Measurements from ENCODE around the gene AP1M1.
"Not testable (repeated sequence)": the region's sequence is repeated elsewhere in the genome, so short reads cannot be mapped to it uniquely, and the experiment has no call there.

DNA sequence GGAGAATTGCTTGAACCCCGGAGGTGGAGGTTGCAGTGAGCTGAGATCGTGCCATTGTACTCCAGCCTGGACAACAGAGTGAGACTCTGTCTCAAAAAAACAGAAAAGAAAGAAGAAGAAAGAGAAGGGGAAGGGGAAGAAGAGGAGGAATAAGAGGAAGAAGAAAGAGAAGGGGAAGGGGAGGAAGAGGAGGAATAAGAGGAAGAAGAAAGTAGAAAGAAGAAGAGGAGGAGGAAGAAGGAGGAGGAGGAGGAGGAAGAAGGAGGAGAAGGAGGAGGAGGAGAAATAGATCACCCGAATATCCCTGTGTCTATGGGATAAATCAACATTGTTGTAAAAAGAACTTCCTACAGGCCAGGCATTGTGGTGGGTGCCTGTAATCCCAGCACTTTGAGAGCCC, 87.4 kb downstream of the AP1M1 start:
- TF ChIP-seq, protein P1, sequence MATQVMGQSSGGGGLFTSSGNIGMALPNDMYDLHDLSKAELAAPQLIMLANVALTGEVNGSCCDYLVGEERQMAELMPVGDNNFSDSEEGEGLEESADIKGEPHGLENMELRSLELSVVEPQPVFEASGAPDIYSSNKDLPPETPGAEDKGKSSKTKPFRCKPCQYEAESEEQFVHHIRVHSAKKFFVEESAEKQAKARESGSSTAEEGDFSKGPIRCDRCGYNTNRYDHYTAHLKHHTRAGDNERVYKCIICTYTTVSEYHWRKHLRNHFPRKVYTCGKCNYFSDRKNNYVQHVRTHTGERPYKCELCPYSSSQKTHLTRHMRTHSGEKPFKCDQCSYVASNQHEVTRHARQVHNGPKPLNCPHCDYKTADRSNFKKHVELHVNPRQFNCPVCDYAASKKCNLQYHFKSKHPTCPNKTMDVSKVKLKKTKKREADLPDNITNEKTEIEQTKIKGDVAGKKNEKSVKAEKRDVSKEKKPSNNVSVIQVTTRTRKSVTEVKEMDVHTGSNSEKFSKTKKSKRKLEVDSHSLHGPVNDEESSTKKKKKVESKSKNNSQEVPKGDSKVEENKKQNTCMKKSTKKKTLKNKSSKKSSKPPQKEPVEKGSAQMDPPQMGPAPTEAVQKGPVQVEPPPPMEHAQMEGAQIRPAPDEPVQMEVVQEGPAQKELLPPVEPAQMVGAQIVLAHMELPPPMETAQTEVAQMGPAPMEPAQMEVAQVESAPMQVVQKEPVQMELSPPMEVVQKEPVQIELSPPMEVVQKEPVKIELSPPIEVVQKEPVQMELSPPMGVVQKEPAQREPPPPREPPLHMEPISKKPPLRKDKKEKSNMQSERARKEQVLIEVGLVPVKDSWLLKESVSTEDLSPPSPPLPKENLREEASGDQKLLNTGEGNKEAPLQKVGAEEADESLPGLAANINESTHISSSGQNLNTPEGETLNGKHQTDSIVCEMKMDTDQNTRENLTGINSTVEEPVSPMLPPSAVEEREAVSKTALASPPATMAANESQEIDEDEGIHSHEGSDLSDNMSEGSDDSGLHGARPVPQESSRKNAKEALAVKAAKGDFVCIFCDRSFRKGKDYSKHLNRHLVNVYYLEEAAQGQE (IDR thresholded peaks at IDR 0.05; ENCODE audit: insufficient replicate concordance, low read depth) = not testable (repeated sequence)
- TF ChIP-seq, protein P2, sequence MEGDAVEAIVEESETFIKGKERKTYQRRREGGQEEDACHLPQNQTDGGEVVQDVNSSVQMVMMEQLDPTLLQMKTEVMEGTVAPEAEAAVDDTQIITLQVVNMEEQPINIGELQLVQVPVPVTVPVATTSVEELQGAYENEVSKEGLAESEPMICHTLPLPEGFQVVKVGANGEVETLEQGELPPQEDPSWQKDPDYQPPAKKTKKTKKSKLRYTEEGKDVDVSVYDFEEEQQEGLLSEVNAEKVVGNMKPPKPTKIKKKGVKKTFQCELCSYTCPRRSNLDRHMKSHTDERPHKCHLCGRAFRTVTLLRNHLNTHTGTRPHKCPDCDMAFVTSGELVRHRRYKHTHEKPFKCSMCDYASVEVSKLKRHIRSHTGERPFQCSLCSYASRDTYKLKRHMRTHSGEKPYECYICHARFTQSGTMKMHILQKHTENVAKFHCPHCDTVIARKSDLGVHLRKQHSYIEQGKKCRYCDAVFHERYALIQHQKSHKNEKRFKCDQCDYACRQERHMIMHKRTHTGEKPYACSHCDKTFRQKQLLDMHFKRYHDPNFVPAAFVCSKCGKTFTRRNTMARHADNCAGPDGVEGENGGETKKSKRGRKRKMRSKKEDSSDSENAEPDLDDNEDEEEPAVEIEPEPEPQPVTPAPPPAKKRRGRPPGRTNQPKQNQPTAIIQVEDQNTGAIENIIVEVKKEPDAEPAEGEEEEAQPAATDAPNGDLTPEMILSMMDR (IDR thresholded peaks at IDR 0.05; ENCODE audit: insufficient read depth, low read length) = not testable (repeated sequence)
- TF ChIP-seq POLR2AphosphoS5, GABPA (IDR thresholded peaks at IDR 0.05; ENCODE audit: low read depth): not testable (repeated sequence)
